Measurements from ENCODE around the gene PIWIL1. TPM values are rescaled to one million over a fixed set of nuclear protein-coding genes. Genes with fewer than 3 reads are reported as not detected.

The PIWIL1 gene
- total RNA-seq, 1 experiment from 2014 or later, result not detected

DNA sequence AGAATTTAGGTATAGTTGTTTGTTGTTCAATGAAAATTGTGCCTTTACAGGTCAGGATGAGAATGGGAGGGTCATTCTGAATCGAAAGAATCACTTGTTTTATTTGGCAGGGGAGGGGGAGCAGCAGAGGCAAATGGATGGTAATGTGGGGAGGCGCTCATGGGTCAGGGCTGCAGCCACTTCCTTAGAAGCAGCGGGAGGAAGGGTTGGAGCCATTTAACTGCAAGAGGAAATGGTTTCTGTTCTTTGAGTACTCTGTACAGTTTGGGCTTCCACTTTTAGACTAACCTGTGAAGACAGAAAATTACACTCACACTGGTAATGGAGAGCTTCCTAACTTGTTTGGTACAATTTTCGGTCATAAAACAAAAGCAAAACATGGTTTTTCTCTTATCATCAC is 57.2 kb downstream of the PIWIL1 start:
- no peak overlapping the region for H3K27ac ChIP-seq (ENCODE audit: low read depth, low read length)
- H3K79me2 ChIP-seq (ENCODE audit: insufficient read depth, low read length), result no peaks in the 10 kb centered on the region
- H3K4me1 ChIP-seq (ENCODE audit: control insufficient read depth in 1 of 2, insufficient read depth in 2 of 2, low read length in 2 of 2), result no peaks in the 10 kb centered on the region
- no peak overlapping the region for H3K4me3 ChIP-seq (replicated peaks in 1 of 2; ENCODE audit: low read depth in 1 of 2, low read length in 2 of 2)
- intact Hi-C loops (cut with micrococcal nuclease), result no loop called here
- TF ChIP-seq SRF (IDR thresholded peaks at IDR 0.05; ENCODE audit: low read depth) (no peak), EZH2 (IDR thresholded peaks at IDR 0.05) (no peak), FOSL1 (IDR thresholded peaks at IDR 0.05; ENCODE audit: low read depth) (no peak), CBX3 (IDR thresholded peaks at IDR 0.05; ENCODE audit: low read depth) (no peak), CEBPB (IDR thresholded peaks at IDR 0.05; ENCODE audit: low read depth) (no peak), SP1 (IDR thresholded peaks at IDR 0.05; ENCODE audit: low read depth) (no peak), ELF1 (IDR thresholded peaks at IDR 0.05; ENCODE audit: borderline replicate concordance, low read depth) (no peak), POLR2A (IDR thresholded peaks at IDR 0.05; ENCODE audit: borderline replicate concordance, extremely low read depth, insufficient read depth, insufficient read length) (no peak), ZFX (IDR thresholded peaks at IDR 0.05) (no peak), YY1 (IDR thresholded peaks at IDR 0.05; ENCODE audit: extremely low read depth, insufficient replicate concordance, low read depth, low read length) (no peak), POLR2AphosphoS5 (IDR thresholded peaks at IDR 0.05; ENCODE audit: low read depth, low read length) (no peak)
- TF ChIP-seq, protein P1, sequence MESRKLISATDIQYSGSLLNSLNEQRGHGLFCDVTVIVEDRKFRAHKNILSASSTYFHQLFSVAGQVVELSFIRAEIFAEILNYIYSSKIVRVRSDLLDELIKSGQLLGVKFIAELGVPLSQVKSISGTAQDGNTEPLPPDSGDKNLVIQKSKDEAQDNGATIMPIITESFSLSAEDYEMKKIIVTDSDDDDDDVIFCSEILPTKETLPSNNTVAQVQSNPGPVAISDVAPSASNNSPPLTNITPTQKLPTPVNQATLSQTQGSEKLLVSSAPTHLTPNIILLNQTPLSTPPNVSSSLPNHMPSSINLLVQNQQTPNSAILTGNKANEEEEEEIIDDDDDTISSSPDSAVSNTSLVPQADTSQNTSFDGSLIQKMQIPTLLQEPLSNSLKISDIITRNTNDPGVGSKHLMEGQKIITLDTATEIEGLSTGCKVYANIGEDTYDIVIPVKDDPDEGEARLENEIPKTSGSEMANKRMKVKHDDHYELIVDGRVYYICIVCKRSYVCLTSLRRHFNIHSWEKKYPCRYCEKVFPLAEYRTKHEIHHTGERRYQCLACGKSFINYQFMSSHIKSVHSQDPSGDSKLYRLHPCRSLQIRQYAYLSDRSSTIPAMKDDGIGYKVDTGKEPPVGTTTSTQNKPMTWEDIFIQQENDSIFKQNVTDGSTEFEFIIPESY (IDR thresholded peaks at IDR 0.05; ENCODE audit: extremely low read depth, insufficient replicate concordance, low read length), result no peak
- TF ChIP-seq, protein P2, sequence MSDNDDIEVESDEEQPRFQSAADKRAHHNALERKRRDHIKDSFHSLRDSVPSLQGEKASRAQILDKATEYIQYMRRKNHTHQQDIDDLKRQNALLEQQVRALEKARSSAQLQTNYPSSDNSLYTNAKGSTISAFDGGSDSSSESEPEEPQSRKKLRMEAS (IDR thresholded peaks at IDR 0.05), result no peak
- TF ChIP-seq, protein P3, sequence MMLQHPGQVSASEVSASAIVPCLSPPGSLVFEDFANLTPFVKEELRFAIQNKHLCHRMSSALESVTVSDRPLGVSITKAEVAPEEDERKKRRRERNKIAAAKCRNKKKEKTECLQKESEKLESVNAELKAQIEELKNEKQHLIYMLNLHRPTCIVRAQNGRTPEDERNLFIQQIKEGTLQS (IDR thresholded peaks at IDR 0.05), result no peak
- TF ChIP-seq, protein P4, sequence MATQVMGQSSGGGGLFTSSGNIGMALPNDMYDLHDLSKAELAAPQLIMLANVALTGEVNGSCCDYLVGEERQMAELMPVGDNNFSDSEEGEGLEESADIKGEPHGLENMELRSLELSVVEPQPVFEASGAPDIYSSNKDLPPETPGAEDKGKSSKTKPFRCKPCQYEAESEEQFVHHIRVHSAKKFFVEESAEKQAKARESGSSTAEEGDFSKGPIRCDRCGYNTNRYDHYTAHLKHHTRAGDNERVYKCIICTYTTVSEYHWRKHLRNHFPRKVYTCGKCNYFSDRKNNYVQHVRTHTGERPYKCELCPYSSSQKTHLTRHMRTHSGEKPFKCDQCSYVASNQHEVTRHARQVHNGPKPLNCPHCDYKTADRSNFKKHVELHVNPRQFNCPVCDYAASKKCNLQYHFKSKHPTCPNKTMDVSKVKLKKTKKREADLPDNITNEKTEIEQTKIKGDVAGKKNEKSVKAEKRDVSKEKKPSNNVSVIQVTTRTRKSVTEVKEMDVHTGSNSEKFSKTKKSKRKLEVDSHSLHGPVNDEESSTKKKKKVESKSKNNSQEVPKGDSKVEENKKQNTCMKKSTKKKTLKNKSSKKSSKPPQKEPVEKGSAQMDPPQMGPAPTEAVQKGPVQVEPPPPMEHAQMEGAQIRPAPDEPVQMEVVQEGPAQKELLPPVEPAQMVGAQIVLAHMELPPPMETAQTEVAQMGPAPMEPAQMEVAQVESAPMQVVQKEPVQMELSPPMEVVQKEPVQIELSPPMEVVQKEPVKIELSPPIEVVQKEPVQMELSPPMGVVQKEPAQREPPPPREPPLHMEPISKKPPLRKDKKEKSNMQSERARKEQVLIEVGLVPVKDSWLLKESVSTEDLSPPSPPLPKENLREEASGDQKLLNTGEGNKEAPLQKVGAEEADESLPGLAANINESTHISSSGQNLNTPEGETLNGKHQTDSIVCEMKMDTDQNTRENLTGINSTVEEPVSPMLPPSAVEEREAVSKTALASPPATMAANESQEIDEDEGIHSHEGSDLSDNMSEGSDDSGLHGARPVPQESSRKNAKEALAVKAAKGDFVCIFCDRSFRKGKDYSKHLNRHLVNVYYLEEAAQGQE (IDR thresholded peaks at IDR 0.05; ENCODE audit: low read depth), result no peak
- TF ChIP-seq, protein P5, sequence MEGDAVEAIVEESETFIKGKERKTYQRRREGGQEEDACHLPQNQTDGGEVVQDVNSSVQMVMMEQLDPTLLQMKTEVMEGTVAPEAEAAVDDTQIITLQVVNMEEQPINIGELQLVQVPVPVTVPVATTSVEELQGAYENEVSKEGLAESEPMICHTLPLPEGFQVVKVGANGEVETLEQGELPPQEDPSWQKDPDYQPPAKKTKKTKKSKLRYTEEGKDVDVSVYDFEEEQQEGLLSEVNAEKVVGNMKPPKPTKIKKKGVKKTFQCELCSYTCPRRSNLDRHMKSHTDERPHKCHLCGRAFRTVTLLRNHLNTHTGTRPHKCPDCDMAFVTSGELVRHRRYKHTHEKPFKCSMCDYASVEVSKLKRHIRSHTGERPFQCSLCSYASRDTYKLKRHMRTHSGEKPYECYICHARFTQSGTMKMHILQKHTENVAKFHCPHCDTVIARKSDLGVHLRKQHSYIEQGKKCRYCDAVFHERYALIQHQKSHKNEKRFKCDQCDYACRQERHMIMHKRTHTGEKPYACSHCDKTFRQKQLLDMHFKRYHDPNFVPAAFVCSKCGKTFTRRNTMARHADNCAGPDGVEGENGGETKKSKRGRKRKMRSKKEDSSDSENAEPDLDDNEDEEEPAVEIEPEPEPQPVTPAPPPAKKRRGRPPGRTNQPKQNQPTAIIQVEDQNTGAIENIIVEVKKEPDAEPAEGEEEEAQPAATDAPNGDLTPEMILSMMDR (IDR thresholded peaks at IDR 0.05 in 2 of 3, conservative IDR thresholded peaks at IDR 0.05 in 1 of 3; ENCODE audit: borderline replicate concordance in 1 of 3, insufficient read depth in 1 of 3, low read depth in 2 of 3, low read length in 2 of 3), result no peak
- ATAC-seq (no peak), DNase-seq (ENCODE audit: low read depth, low spot score) (no peak)
- ChIA-PET RAD21 (ENCODE audit: low non-redundant PET in 1 of 2, low total read pairs in 2 of 2, uncharacterized antibody in 2 of 2, unreplicated experiment in 2 of 2) (no interaction called here), POLR2A (no interaction called here), CTCF (no interaction called here)
- no peak overlapping the region for H3K4me2 ChIP-seq (ENCODE audit: low read length)
- H3K27me3 ChIP-seq (ENCODE audit: insufficient read depth, low read length), result no peaks in the 10 kb centered on the region
- H2AFZ ChIP-seq (ENCODE audit: low read depth, low read length, poor library complexity, severe bottlenecking), result no peak overlapping the region
- no peaks in the 10 kb centered on the region for H3K36me3 ChIP-seq (ENCODE audit: control insufficient read depth in 1 of 2, insufficient read depth in 2 of 2, low read length in 2 of 2)
- no TSS peak for BruUV-seq (replicated peaks)
- peaks cover 0 to 2% of the 10 kb centered on the region in 2 experiments; a peak in 1 of 4 replicates for H3K9me3 ChIP-seq (ENCODE audit: control insufficient read depth in 1 of 2, insufficient read depth in 1 of 2, low read depth in 1 of 2, low read length in 2 of 2)
- H3K9ac ChIP-seq (ENCODE audit: low read length), result no peak overlapping the region
- no peaks in the 10 kb centered on the region for H4K20me1 ChIP-seq (ENCODE audit: insufficient read depth)
- H3K9me2 ChIP-seq (ENCODE audit: insufficient read depth), result no peaks in the 10 kb centered on the region
